Measurements from ENCODE around the gene PRSS38. TPM values are rescaled to one million over a fixed set of nuclear protein-coding genes. Genes with fewer than 3 reads are reported as not detected.

Gene PRSS38
- total and polyA plus RNA-seq, 4 donors, result not detected

DNA sequence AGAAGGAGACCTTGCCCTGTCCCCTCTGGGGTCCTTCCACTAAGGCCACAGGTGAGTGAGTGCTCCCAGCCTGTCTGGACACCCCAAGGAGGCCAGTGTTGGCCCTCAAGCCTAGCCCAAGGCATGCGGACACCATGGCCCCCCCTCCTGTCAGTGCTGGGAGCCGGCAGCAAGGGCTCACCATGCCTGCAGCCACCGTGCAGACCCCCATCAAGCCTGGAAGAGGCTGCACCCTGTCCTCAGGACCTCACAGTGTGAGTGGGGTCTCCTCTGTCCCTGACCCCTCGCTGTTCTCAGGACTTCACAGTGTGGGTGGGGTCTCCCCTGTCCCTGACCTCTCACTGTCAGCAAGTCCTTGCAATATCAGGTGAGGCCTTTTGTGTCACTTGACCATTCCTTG is 33.2 kb upstream of the PRSS38 start:
- H3K9me3 ChIP-seq (ENCODE audit: control insufficient read depth, low read length), result no peaks in the 10 kb centered on the region
- no peaks in the 10 kb centered on the region for H3K27me3 ChIP-seq (ENCODE audit: control insufficient read depth in 1 of 2, insufficient read depth in 2 of 2, low read length in 1 of 2)
- DNase-seq (no peak), ATAC-seq (ENCODE audit: low FRiP score) (no peak)
- 87 to 98% methylated on average over 4 of the region's 4 CpGs for WGBS, 2 donors
- H3K27ac ChIP-seq (ENCODE audit: low read depth in 1 of 2, low read length in 2 of 2), result no peak overlapping the region
- H3K36me3 ChIP-seq (ENCODE audit: control insufficient read depth in 1 of 2, insufficient read depth in 2 of 2, low read length in 1 of 2), result no peaks in the 10 kb centered on the region
- intact Hi-C loops (cut with DNase I), result loop anchor here in 1 of 2 donors (10.0 kb wide), 2 partner anchors 47 to 383 kb away; partner anchors contain the start of genes IBA57, JMJD4 and SNAP47
- no peak overlapping the region for H3K4me3 ChIP-seq (ENCODE audit: low read length in 2 of 2)
- H3K4me1 ChIP-seq (ENCODE audit: control insufficient read depth in 1 of 2, insufficient read depth in 2 of 2, low read length in 2 of 2), result no peaks in the 10 kb centered on the region

GRCh38 chr1:227785094-227785804 is 30.2 kb upstream of the PRSS38 start:
- no peak for DNase-seq
- H3K9me3 ChIP-seq (ENCODE audit: control insufficient read depth, low read length), result no peaks in the 10 kb centered on the region
- no peak overlapping the region for H3K27ac ChIP-seq (ENCODE audit: low read depth in 1 of 2, low read length in 2 of 2)
- H3K36me3 ChIP-seq (ENCODE audit: control insufficient read depth in 1 of 2, insufficient read depth in 2 of 2, low read length in 1 of 2), result no peaks in the 10 kb centered on the region
- no peak for ATAC-seq (ENCODE audit: low FRiP score)
- no peaks in the 10 kb centered on the region for H3K4me1 ChIP-seq (ENCODE audit: control insufficient read depth in 1 of 2, insufficient read depth in 2 of 2, low read length in 2 of 2)
- intact Hi-C loops (cut with DNase I), result loop anchor here (5.0 to 10.0 kb wide), 3 partner anchors 50 to 380 kb away; partner anchors contain the start of genes ARF1 (in 1 of the 2), IBA57 (in 1 of the 2), JMJD4 (in 1 of the 2) and SNAP47 (in 1 of the 2)
- no peaks in the 10 kb centered on the region for H3K27me3 ChIP-seq (ENCODE audit: control insufficient read depth in 1 of 2, insufficient read depth in 2 of 2, low read length in 1 of 2)
- H3K4me3 ChIP-seq (ENCODE audit: low read length in 2 of 2), result no peak overlapping the region
- 93 to 95% methylated on average over 13 of the region's 13 CpGs for WGBS, 2 donors

GRCh38 chr1:227785805-227786671 is 29.4 kb upstream of the PRSS38 start:
- ATAC-seq (ENCODE audit: low FRiP score) (no peak), DNase-seq (no peak)
- Histone ChIP-seq H3K4me1 (ENCODE audit: control insufficient read depth in 1 of 2, insufficient read depth in 2 of 2, low read length in 2 of 2) (no peaks in the 10 kb centered on the region), H3K4me3 (ENCODE audit: low read length in 2 of 2) (no peak overlapping the region), H3K9me3 (ENCODE audit: control insufficient read depth, low read length) (no peaks in the 10 kb centered on the region), H3K36me3 (ENCODE audit: control insufficient read depth in 1 of 2, insufficient read depth in 2 of 2, low read length in 1 of 2) (no peaks in the 10 kb centered on the region), H3K27ac (ENCODE audit: low read depth in 1 of 2, low read length in 2 of 2) (no peak overlapping the region), H3K27me3 (ENCODE audit: control insufficient read depth in 1 of 2, insufficient read depth in 2 of 2, low read length in 1 of 2) (no peaks in the 10 kb centered on the region)
- intact Hi-C loops (cut with DNase I), result loop anchor here (5.0 to 10.0 kb wide), 3 partner anchors 51 to 379 kb away; partner anchors contain the start of genes ARF1 (in 1 of the 2), IBA57 (in 1 of the 2), JMJD4 (in 1 of the 2) and SNAP47 (in 1 of the 2)
- WGBS, 2 donors, result 50% methylated on average over 19 of the region's 19 CpGs

DNA sequence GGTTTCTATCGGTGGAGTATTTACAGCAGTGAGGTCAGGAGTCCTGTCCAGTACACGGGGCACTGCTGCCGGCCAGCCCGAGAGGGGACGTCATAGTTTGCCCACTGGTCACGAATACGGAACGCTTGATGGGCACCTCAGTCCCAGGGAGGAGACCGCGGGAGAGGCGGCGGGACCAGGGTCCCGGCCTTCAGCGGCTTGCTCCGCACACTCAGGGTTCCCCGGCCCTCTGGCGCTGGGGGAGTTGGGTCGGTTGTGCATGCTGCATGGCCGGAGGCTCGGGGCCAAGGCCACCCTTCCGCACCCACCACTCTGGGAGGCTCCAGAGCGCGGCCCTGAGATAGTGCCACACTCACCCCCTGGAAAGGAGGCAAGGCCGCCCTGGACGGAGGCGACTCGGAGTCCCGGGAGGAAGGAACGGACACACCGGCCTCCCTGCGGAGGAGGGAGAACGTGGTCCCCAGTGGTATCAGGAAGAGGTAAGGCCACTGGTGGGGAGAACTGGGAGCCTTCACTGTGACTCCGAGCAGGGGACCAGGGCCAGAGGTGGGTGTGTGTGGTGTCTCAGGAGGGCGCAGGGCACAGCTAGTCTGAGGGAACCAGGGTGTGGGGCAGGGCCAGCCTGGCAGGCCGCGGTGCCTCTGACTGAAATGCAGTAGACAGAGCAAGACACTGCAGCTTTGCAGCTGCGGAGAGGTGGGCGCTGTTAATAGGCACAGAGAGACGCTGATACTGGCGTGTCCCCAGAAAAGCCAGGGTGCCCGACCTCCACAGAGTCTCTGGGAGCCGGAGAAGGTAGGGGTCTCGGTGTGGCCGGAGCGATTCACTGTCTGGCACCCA is 28.6 kb upstream of the PRSS38 start:
- Histone ChIP-seq H3K27ac (ENCODE audit: low read depth in 1 of 2, low read length in 2 of 2) (peak overlapping the region in 1 of 2 donors; percentile 55), H3K4me3 (ENCODE audit: low read length in 2 of 2) (peak overlapping the region; percentile 37 to 78), H3K27me3 (ENCODE audit: control insufficient read depth in 1 of 2, insufficient read depth in 2 of 2, low read length in 1 of 2) (no peaks in the 10 kb centered on the region), H3K36me3 (ENCODE audit: control insufficient read depth in 1 of 2, insufficient read depth in 2 of 2, low read length in 1 of 2) (no peaks in the 10 kb centered on the region), H3K9me3 (ENCODE audit: control insufficient read depth, low read length) (no peaks in the 10 kb centered on the region), H3K4me1 (ENCODE audit: control insufficient read depth in 1 of 2, insufficient read depth in 2 of 2, low read length in 2 of 2) (no peaks in the 10 kb centered on the region)
- intact Hi-C loops (cut with DNase I), result loop anchor here (5.0 to 10.0 kb wide), 3 partner anchors 52 to 378 kb away; partner anchors contain the start of genes ARF1 (in 1 of the 2), IBA57 (in 1 of the 2), JMJD4 (in 1 of the 2) and SNAP47 (in 1 of the 2)
- WGBS, 2 donors, result 20 to 30% methylated on average over 44 to 45 of the region's 45 CpGs
- DNase-seq (peak in 1 of 2 donors; percentile 78), ATAC-seq (ENCODE audit: low FRiP score) (no peak)

- H3K4me3 ChIP-seq (ENCODE audit: low read length in 2 of 2), result peak overlapping the region; percentile 37 to 78
- ATAC-seq (ENCODE audit: low FRiP score), result peak; percentile 95
- peak overlapping the region in 1 of 2 donors; percentile 55 for H3K27ac ChIP-seq (ENCODE audit: low read depth in 1 of 2, low read length in 2 of 2)
- WGBS, 2 donors, result 0 to 1% methylated on average over 56 to 60 of the region's 60 CpGs
- no peaks in the 10 kb centered on the region for H3K36me3 ChIP-seq (ENCODE audit: control insufficient read depth in 1 of 2, insufficient read depth in 2 of 2, low read length in 1 of 2)
- H3K4me1 ChIP-seq (ENCODE audit: control insufficient read depth in 1 of 2, insufficient read depth in 2 of 2, low read length in 2 of 2), result no peaks in the 10 kb centered on the region
- DNase-seq, result peak; percentile 94 to 96
- intact Hi-C loops (cut with DNase I), result loop anchor here (2.0 to 10.0 kb wide), 4 partner anchors 53 to 377 kb away; partner anchors contain the start of genes ARF1 (in 1 of the 2), IBA57 (in 1 of the 2), JMJD4 (in 1 of the 2) and SNAP47 (in 1 of the 2)
- H3K9me3 ChIP-seq (ENCODE audit: control insufficient read depth, low read length), result no peaks in the 10 kb centered on the region
- H3K27me3 ChIP-seq (ENCODE audit: control insufficient read depth in 1 of 2, insufficient read depth in 2 of 2, low read length in 1 of 2), result no peaks in the 10 kb centered on the region
These were observed 27.8 kb upstream of the PRSS38 start for GRCh38 chr1:227787513-227788270.

- Histone ChIP-seq H3K36me3 (ENCODE audit: control insufficient read depth in 1 of 2, insufficient read depth in 2 of 2, low read length in 1 of 2) (no peaks in the 10 kb centered on the region), H3K4me1 (ENCODE audit: control insufficient read depth in 1 of 2, insufficient read depth in 2 of 2, low read length in 2 of 2) (no peaks in the 10 kb centered on the region), H3K9me3 (ENCODE audit: control insufficient read depth, low read length) (no peaks in the 10 kb centered on the region), H3K4me3 (ENCODE audit: low read length in 2 of 2) (peak overlapping the region; percentile 37 to 55), H3K27me3 (ENCODE audit: control insufficient read depth in 1 of 2, insufficient read depth in 2 of 2, low read length in 1 of 2) (no peaks in the 10 kb centered on the region), H3K27ac (ENCODE audit: low read depth in 1 of 2, low read length in 2 of 2) (peak overlapping the region in 1 of 2 donors; percentile 22)
- intact Hi-C loops (cut with DNase I), result loop anchor here (2.0 to 10.0 kb wide), 4 partner anchors 54 to 376 kb away; partner anchors contain the start of genes ARF1 (in 1 of the 2), IBA57 (in 1 of the 2), JMJD4 (in 1 of the 2) and SNAP47 (in 1 of the 2)
- peak; percentile 87 for ATAC-seq (ENCODE audit: low FRiP score)
- DNase-seq, result peak; percentile 84 to 92
- 1 to 2% methylated on average over 57 to 68 of the region's 68 CpGs for WGBS, 2 donors
These were observed 27.0 kb upstream of the PRSS38 start for GRCh38 chr1:227788271-227789083.

Measured in aorta (tissue), 5 donors.